Measurements from ENCODE around the gene MAFF.

Gene MAFF

DNA sequence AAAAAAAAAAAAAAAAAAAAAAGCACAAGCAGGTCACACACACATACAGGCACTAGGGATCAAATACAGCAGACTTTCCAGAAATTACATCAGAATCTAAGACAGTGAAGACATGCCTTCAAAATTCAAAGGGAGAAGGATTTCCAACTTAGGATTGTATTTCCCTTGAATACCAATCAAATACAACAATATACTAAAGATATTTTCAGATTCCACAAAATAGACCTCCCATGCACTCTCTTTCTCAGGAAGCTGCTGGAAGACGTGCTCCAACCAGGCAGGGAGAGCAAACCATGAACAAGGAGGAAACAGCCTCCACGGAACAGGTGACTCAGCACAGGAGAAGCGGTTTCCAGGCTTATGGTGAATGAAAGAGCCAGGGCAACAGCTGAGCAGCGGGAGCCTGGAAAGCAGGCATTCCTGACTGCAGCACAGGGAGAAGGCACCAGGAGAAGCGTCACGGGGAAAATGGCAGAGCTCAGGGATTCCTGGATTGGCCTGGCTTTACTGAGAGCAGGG lies 39.0 kb downstream of the MAFF start:
- peaks cover 18% of the 10 kb centered on the region for H3K4me1 ChIP-seq
- DNase-seq: no peak
- TF ChIP-seq, protein P1, sequence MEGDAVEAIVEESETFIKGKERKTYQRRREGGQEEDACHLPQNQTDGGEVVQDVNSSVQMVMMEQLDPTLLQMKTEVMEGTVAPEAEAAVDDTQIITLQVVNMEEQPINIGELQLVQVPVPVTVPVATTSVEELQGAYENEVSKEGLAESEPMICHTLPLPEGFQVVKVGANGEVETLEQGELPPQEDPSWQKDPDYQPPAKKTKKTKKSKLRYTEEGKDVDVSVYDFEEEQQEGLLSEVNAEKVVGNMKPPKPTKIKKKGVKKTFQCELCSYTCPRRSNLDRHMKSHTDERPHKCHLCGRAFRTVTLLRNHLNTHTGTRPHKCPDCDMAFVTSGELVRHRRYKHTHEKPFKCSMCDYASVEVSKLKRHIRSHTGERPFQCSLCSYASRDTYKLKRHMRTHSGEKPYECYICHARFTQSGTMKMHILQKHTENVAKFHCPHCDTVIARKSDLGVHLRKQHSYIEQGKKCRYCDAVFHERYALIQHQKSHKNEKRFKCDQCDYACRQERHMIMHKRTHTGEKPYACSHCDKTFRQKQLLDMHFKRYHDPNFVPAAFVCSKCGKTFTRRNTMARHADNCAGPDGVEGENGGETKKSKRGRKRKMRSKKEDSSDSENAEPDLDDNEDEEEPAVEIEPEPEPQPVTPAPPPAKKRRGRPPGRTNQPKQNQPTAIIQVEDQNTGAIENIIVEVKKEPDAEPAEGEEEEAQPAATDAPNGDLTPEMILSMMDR (IDR thresholded peaks at IDR 0.05; ENCODE audit: low read depth, low read length): no peak
- no peaks in the 10 kb centered on the region for H3K9me3 ChIP-seq
- no peak overlapping the region for H3K4me3 ChIP-seq (ENCODE audit: low read depth, low read length)
- H3K36me3 ChIP-seq: peaks cover 10% of the 10 kb centered on the region
- H3K27me3 ChIP-seq: no peaks in the 10 kb centered on the region

- H3K36me3 ChIP-seq: peaks cover 17% of the 10 kb centered on the region
- peak; percentile 77 for DNase-seq
- no peaks in the 10 kb centered on the region for H3K9me3 ChIP-seq
- H3K4me3 ChIP-seq (ENCODE audit: low read depth, low read length): peak overlapping the region; percentile 10
- peaks cover 18% of the 10 kb centered on the region for H3K4me1 ChIP-seq
- TF ChIP-seq, protein P1 (IDR thresholded peaks at IDR 0.05; ENCODE audit: low read depth, low read length): no peak
- no peaks in the 10 kb centered on the region for H3K27me3 ChIP-seq
Measured at GRCh38 chr22:38243007-38243765, 41.4 kb downstream of the MAFF start.

DNA sequence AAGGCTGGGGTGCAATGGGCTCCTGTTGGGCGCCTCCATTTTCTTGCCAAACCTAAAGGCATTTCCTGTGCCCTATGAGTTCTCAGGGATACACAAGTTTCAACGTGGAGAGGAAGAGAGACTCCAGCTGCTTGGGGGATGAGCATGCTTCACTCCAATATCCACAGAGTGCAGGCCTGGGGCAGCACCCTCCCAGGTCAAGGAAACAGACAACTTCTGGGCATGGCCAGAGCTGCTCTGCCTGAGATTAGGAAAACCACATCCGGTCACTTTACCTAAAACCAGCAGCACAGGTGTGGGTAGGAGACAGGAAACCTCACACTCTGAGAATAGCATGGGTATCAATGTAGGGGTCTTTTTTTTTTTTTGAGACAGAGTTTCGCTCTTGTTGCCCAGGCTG lies 42.3 kb downstream of the MAFF start:
- H3K36me3 ChIP-seq: peaks cover 17% of the 10 kb centered on the region
- H3K27me3 ChIP-seq: no peaks in the 10 kb centered on the region
- DNase-seq: no peak
- TF ChIP-seq, protein P1 (IDR thresholded peaks at IDR 0.05; ENCODE audit: low read depth, low read length): no peak
- H3K4me1 ChIP-seq: peaks cover 18% of the 10 kb centered on the region
- H3K9me3 ChIP-seq: no peaks in the 10 kb centered on the region
- H3K4me3 ChIP-seq (ENCODE audit: low read depth, low read length): no peak overlapping the region

GRCh38 chr22:38246046-38246658 lies 44.4 kb downstream of the MAFF start:
- TF ChIP-seq, protein P1 (IDR thresholded peaks at IDR 0.05; ENCODE audit: low read depth, low read length): no peak
- DNase-seq: no peak
- H3K4me1 ChIP-seq: peaks cover 15% of the 10 kb centered on the region
- no peaks in the 10 kb centered on the region for H3K27me3 ChIP-seq
- no peak overlapping the region for H3K4me3 ChIP-seq (ENCODE audit: low read depth, low read length)
- no peaks in the 10 kb centered on the region for H3K9me3 ChIP-seq
- H3K36me3 ChIP-seq: peaks cover 17% of the 10 kb centered on the region

GRCh38 chr22:38246692-38247091 lies 44.9 kb downstream of the MAFF start:
- Histone ChIP-seq H3K4me1 (peaks cover 15% of the 10 kb centered on the region), H3K27me3 (no peaks in the 10 kb centered on the region), H3K4me3 (ENCODE audit: low read depth, low read length) (no peak overlapping the region), H3K36me3 (peaks cover 17% of the 10 kb centered on the region), H3K9me3 (no peaks in the 10 kb centered on the region)
- TF ChIP-seq, protein P1 (IDR thresholded peaks at IDR 0.05; ENCODE audit: low read depth, low read length): no peak
- no peak for DNase-seq

- peaks cover 17% of the 10 kb centered on the region for H3K36me3 ChIP-seq
- no peaks in the 10 kb centered on the region for H3K9me3 ChIP-seq
- TF ChIP-seq, protein P1 (IDR thresholded peaks at IDR 0.05; ENCODE audit: low read depth, low read length): no peak
- no peak for DNase-seq
- no peaks in the 10 kb centered on the region for H3K27me3 ChIP-seq
- H3K4me1 ChIP-seq: peaks cover 11% of the 10 kb centered on the region
- no peak overlapping the region for H3K4me3 ChIP-seq (ENCODE audit: low read depth, low read length)
Measured at GRCh38 chr22:38247713-38248112, 45.9 kb downstream of the MAFF start.

Measured in BE2C (cell line).